GM12801 (cell line): ENCODE measurements around the gene MAD1L1.

ENCODE experiments used
- TF ChIP-seq, protein P1 (sequence below): IDR thresholded peaks from one replicate; pipeline ENCODE4 v1.5.1; 2011; ENCODE audit warnings: control low read depth; ENCODE audit not compliant: insufficient read length; ENCODE audit errors: extremely low read depth

Gene MAD1L1

DNA sequence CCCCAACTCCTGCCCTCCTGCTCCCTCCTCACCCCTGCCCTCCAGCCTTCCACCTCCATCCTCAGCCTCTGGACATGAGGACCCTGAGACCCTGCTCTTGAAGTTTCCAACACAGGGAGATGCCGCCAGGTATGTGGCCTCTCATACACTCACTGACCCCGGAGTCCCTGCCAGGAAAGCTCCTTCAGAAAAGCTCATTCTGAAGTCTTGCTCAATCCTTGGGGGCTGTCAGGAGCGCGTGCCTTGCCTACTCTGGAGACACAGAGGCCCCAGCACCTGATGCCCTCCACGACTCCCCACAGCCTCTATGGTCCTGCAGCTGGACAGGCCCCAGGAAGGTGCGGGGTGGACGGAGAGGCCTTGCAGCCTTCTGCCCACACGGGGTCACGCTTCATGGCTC lies 20.3 kb upstream of the MAD1L1 start:
- TF ChIP-seq, protein P1, sequence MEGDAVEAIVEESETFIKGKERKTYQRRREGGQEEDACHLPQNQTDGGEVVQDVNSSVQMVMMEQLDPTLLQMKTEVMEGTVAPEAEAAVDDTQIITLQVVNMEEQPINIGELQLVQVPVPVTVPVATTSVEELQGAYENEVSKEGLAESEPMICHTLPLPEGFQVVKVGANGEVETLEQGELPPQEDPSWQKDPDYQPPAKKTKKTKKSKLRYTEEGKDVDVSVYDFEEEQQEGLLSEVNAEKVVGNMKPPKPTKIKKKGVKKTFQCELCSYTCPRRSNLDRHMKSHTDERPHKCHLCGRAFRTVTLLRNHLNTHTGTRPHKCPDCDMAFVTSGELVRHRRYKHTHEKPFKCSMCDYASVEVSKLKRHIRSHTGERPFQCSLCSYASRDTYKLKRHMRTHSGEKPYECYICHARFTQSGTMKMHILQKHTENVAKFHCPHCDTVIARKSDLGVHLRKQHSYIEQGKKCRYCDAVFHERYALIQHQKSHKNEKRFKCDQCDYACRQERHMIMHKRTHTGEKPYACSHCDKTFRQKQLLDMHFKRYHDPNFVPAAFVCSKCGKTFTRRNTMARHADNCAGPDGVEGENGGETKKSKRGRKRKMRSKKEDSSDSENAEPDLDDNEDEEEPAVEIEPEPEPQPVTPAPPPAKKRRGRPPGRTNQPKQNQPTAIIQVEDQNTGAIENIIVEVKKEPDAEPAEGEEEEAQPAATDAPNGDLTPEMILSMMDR = no peak

DNA sequence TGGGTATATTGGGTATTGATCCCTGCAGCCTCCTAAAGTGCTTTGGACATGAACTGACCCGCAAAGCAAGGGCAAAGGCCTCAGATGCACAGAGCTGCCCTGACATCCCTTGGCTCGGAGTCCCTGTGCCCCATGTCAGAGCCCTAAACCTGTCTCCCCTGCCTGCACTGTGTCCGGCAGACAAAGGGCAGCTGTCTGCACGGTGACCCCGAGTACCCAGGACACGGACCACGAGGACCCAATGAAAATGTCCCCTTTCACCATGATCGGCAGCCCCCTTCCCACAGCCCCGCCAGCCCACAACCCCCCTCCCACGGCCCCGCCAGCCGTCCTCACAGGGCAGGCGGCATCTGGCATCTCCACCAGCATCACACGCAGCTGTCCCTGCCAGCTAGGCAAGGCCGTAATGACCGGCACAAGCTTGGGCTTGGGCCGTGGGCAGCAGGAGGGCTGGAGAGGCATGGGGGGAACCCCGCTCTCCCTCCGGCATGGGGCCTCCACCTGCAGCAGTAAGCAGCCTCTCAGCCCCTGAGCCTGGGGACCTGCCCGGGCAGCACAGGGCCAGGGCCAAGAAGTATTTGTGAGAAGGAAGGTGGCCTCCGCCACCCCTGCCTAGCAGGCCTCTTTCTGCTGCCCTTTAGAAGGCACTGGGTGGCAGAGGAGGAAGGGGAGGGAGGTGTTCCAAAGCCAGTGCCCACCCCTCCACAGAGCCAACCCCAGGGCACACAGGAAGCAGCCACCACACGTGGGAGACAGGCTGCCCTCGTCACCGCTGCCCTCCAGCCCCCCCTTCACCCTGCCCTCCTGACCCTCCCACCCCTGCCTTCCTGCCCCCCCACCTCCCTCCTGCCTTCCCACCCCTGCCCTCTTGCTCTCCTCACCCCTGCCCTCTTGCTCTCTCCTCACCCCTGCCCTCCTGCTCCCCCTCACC lies 19.4 kb upstream of the MAD1L1 start:
- TF ChIP-seq, protein P1 = no peak

- TF ChIP-seq, protein P1 = no peak
Observed at GRCh38 chr7:2251381-2251780, 18.6 kb upstream of the MAD1L1 start.

DNA sequence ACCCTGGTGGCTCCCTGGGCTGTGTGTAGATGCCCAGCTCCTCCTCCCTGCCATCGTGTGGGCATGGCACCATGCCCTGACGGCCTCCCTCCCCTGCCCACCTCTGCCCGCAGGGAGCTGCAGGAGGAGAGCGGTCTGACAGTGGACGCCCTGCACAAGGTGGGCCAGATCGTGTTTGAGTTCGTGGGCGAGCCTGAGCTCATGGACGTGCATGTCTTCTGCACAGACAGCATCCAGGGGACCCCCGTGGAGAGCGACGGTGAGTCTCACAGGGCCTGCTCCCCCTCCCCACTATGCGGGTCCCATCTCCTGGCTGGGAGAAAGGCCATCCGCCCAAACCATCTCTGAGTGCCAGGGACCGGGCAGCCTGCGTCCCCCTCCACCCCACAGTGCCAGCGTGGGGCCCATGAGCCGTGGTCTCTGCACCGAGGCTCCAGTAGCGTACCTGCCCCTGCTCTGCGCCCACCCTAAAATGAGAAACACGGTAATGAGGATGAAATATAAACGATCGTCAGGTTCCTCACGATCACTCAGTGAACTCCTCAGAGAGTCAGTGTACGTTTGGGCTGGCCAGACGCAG lies 17.1 kb upstream of the MAD1L1 start:
- TF ChIP-seq, protein P1 = no peak

DNA sequence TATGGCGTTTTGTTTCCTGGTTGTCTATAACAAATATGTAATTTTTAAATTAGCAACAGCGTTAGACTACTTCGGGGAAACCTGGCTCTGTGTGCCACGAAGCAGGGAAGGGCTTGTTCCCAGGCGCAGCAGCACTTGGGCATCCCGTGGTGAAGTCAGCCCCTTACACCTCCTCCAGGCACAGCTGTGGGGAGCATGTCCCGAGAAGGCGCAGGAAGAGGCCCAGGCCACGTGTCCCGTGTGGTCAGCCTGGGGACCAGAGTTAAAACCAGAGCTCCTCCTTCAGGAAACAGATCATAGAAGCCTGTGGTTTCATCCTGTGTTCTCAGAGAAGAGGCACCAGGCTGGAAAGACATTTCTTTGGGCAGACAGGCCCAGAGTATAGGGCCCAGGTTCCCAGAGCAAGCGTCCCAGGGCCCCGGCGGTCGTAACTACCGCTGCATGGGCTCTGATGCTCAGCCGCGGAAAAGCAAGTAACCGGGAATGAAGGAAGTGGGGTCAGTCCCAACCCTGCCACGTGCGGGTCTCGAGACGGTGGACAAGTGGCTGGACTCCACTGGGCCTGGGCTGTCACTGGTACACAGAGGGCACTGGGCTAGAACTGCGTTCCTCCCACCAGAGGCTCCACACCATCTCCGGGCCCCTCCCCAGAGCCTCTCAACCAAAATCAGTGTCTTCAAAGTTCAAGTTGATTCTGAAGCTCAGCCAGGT lies 16.4 kb upstream of the MAD1L1 start:
- TF ChIP-seq, protein P1 = no peak

DNA sequence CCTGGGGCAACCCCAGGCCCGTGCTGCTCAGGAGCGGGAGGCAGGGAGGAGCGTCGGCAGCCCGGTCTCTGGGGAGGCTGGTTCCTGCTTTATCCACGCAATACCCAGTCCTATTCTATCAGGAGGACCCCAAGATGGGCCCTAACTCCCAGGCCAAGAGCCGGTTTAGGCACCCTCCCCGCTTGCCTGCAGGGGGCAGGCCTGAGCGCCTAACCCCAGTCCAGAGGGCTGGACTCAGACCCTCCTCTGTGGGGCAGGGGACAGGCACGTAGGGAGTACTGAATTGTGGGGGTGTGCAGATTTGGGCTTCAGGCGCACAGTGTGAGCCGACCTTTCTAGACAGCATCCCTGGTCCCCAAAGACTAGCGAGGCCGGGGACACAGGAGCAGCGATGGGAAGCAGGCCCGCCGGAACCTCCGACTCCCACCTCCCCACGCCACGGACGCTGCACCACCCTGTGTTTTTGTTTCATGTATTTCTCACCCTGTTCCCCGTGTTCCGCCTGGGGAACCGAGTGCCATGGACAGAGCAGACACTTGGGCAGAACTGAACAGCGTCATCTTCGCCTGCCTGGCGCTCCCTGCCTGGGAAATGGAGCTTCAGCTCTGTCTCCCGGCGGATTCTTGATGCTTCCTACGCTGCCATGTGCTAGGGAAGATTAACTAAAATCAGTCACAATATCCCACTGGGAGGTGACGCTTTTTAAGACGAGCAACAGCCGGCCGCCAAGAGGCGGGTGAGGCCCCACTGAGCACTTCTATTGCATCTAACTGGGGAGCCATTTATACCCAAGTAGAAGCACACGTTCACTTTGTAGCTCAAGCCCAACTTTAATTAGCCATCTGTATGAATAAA lies 14.6 kb upstream of the MAD1L1 start:
- TF ChIP-seq, protein P1 = no peak
